AG09309 (cell line): ENCODE results near the gene CAMK2B.

Experiments used
- DNase-seq: peaks from one replicate; pipeline ENCODE4 v3.0.0-alpha.2; 2010; ENCODE audit warnings: low read depth
- H3K4me3 ChIP-seq: 2 replicates; pipeline ENCODE4 v1.5.1; 2011; ENCODE audit warnings: mild to moderate bottlenecking, low read depth, low read length, moderate library complexity; ENCODE audit not compliant: control insufficient read depth
- CTCF ChIP-seq: IDR thresholded peaks from 2 replicates; pipeline ENCODE4 v1.5.1; 2011; ENCODE audit warnings: mild to moderate bottlenecking, low read depth, low read length, inconsistent platforms; ENCODE audit not compliant: insufficient read depth, control insufficient read depth; ENCODE audit errors: missing control alignments

Gene CAMK2B

DNA sequence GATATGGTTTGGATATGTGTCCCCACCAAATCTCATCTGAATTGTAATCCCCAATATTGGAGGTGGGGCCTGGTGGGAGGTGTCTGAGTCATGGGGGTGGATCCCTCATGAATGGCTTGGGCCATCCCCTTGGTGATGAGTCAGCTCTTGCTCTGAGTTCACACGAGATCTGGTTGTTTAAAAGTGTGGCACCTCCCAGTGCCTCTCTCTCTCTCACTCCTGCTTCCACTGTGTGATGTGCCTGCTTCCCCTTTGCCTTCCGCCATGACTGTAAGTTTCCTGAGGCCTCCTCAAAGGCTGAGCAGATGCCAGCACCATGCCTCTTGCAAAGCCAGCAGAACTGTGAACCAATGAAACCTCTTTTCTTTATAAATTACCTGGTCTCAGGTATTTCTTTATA, 131.3 kb downstream of the CAMK2B start:
- no peak for DNase-seq
- no peak for TF ChIP-seq CTCF
- no peak overlapping the region for H3K4me3 ChIP-seq

DNA sequence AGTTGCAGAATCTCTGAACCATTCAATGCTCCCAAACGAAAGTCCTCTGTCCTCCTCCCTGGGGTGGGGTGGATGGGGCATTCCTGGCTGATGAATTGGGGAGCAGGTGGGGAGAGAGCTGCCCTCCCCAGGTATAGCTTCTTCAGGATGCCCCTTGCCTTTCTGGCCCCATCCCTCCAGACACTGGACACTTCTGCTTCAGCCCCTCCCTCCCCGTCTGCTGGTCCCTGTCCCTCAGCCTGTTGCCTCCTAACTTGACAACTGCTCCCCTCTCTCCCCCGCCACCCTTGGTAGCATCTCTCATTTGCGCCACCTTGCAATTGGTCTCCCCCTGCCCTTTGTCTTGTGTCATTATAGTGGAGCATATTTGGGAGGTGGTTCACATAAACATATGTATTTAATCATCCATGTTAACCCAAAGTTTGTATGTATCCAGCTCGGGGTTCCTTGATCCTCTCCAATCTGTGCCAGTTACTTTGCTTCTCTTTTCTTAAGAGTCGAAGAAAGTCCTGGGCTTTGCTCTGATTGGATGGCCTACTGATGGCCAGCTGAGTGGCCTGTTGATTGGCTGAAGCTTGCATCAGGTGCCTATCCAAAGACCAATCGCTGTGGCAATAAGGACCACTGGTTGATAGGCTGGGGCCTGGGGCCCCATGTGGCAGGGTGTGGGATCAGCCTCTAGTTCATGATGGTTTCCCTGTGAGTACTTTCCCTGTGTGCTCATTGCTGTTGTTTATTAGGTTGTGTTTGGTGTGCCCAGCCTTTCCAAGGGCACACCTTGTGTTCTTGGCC, 132.2 kb downstream of the CAMK2B start:
- DNase-seq = no peak
- no peak for TF ChIP-seq CTCF
- no peak overlapping the region for H3K4me3 ChIP-seq

DNA sequence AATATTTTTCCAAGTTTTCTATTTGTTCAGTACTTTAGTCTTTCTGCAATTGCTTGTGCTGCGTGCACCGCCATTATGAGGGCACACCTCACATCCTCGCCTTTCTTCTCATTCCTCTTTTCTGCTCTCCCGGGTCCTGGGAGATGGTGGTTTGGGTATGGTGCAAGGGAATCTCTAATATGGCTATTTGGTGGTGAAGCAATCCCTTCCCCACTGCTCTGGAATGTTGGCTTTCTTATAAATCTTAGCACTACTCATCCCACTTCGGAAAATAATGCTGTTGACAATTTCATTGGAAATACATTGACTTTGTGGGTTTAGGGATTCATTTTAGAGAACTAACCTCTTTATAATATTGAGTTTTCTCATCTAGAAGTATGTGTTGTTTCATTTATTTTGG, 134.2 kb downstream of the CAMK2B start:
- H3K4me3 ChIP-seq = no peak overlapping the region
- DNase-seq = peak; percentile 35
- no peak for TF ChIP-seq CTCF

GRCh38 chr7:44189993-44190872, 135.2 kb downstream of the CAMK2B start:
- no peak for DNase-seq
- no peak overlapping the region for H3K4me3 ChIP-seq
- no peak for TF ChIP-seq CTCF

GRCh38 chr7:44189286-44189992, 136.0 kb downstream of the CAMK2B start, which contains the start of gene GCK:
TSS of gene GCK (minus strand) at chr7:44189439. CDS start at chr7:44188953, 486 bp downstream.
- DNase-seq = no peak
- no peak within 1 kb of the TSS for H3K4me3 ChIP-seq
- no peak for TF ChIP-seq CTCF

- no peak for DNase-seq
- no peak overlapping the region for H3K4me3 ChIP-seq
- no peak for TF ChIP-seq CTCF
Measured at GRCh38 chr7:44188480-44189225, 136.7 kb downstream of the CAMK2B start.
